GM21576 (cell line): ENCODE measurements around the gene TMEM175.

ENCODE experiments used
- ATAC-seq: cut with Tn5 transposase; IDR thresholded peaks from one replicate; pipeline ENCODE4 v1.9.1; 2021; ENCODE audit warnings: mild to moderate bottlenecking, moderate library complexity; ENCODE audit not compliant: unreplicated experiment

The TMEM175 gene

DNA sequence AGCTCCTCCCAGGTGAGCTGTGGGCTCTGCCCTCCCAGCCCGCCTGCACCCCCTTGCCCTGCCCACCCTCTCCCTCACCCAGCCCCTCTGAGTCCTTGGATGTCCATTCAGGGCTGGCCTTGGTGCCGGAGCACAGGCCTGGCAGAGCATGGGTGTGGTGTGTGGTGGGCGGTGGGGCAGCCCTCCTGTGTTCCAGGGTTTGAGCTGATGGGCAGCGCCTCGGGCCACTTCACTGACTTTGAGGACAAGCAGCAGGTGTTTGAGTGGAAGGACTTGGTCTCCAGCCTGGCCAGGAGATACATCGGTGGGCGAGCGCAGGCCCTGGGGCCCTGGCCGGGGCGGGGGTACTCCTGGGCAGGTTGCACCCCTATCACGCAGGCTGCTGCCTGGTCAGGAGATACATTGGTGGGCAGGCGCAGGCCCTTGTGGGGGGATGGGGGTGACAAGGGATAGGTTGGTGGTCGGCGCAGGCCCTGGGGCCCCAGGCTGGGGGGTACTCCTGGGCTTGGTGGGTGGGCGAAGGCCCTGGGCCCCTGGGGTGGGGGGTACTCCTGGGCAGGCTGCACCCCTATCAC, 68.5 kb downstream of the TMEM175 start:
- no peak for ATAC-seq

DNA sequence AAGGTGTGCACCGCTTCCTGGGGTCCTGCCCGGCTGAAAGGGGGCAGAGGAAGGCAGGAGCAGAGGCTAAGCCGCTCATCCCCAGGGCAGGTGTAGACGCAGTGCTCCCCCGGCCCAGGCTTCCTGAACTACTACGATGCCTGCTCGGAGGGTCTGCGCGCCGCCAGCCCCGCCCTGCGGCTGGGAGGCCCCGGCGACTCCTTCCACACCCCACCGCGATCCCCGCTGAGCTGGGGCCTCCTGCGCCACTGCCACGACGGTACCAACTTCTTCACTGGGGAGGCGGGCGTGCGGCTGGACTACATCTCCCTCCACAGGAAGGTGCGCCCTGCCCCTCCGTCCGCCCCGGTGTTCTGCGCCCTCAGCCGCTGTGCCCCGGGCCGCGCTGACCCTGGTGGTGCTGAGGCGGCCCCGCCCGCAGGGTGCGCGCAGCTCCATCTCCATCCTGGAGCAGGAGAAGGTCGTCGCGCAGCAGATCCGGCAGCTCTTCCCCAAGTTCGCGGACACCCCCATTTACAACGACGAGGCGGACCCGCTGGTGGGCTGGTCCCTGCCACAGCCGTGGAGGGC, 69.4 kb downstream of the TMEM175 start:
- no peak for ATAC-seq

DNA sequence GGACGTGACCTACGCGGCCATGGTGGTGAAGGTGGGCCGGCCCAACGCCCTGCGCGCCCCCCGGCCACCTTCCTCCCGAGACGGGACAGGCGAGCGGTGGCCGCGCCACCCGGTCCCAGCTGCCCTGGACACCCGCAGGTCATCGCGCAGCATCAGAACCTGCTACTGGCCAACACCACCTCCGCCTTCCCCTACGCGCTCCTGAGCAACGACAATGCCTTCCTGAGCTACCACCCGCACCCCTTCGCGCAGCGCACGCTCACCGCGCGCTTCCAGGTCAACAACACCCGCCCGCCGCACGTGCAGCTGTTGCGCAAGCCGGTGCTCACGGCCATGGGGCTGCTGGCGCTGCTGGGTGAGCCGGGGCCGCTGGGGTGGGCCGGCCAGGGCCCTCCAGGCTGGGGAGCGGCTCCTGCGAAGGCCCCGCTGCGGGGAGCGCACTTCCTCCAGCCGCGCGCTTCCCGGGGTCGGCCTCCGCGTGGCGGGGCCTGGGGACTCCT, 69.9 kb downstream of the TMEM175 start:
- ATAC-seq = no peak

DNA sequence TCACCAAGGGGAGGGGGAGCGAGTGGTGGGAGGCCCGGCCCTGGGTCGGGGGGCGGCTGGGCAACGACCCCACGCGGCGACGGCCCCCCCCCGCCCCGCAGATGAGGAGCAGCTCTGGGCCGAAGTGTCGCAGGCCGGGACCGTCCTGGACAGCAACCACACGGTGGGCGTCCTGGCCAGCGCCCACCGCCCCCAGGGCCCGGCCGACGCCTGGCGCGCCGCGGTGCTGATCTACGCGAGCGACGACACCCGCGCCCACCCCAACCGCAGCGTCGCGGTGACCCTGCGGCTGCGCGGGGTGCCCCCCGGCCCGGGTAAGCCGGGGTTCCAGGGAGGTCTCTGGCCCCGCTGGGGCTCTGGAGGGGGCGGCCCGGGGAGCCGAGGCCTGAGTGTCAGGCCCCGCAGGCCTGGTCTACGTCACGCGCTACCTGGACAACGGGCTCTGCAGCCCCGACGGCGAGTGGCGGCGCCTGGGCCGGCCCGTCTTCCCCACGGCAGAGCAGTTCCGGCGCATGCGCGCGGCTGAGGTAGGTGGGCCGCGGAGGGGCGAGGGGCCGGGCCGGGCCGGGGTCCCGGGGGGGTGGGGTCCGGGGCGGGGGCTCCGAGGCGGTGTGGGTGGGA, 70.5 kb downstream of the TMEM175 start:
- ATAC-seq = no peak

DNA sequence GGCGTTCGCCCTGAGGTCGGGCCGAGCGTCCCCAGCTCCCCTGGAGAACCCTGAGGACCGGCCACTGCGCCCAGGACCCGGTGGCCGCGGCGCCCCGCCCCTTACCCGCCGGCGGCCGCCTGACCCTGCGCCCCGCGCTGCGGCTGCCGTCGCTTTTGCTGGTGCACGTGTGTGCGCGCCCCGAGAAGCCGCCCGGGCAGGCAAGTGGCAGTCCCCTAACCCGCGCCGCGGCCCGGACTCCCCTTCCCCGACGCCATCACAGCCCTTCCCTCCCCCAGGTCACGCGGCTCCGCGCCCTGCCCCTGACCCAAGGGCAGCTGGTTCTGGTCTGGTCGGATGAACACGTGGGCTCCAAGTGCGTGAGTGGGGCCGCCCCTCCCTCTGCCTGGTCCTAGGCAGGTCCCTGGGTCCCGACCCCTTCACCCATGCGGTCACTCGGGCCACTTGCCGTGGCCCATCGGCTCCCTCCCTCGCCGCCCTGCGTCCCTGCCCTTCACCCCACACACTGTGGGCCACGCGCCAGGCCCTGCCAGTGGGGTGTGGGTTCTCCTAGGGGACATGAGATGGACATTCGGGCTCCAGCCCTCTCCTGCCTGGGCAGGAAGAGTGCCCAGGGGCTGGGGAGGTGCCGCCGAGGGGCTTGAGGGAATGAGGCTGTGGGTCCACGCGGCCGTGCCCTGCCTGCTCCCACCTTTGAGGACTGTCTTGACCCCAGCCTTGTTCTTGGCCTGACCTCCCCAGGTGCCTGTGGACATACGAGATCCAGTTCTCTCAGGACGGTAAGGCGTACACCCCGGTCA, 71.2 kb downstream of the TMEM175 start:
- ATAC-seq = no peak

DNA sequence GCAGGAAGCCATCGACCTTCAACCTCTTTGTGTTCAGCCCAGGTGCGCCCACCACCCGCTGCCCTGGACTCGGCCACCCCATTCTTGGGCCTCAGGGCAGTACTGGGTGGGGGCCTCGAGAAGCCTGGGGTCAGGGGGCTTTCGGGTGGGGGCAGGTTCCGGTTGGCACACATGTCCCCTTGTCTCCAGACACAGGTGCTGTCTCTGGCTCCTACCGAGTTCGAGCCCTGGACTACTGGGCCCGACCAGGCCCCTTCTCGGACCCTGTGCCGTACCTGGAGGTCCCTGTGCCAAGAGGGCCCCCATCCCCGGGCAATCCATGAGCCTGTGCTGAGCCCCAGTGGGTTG, 71.8 kb downstream of the TMEM175 start:
- no peak for ATAC-seq

DNA sequence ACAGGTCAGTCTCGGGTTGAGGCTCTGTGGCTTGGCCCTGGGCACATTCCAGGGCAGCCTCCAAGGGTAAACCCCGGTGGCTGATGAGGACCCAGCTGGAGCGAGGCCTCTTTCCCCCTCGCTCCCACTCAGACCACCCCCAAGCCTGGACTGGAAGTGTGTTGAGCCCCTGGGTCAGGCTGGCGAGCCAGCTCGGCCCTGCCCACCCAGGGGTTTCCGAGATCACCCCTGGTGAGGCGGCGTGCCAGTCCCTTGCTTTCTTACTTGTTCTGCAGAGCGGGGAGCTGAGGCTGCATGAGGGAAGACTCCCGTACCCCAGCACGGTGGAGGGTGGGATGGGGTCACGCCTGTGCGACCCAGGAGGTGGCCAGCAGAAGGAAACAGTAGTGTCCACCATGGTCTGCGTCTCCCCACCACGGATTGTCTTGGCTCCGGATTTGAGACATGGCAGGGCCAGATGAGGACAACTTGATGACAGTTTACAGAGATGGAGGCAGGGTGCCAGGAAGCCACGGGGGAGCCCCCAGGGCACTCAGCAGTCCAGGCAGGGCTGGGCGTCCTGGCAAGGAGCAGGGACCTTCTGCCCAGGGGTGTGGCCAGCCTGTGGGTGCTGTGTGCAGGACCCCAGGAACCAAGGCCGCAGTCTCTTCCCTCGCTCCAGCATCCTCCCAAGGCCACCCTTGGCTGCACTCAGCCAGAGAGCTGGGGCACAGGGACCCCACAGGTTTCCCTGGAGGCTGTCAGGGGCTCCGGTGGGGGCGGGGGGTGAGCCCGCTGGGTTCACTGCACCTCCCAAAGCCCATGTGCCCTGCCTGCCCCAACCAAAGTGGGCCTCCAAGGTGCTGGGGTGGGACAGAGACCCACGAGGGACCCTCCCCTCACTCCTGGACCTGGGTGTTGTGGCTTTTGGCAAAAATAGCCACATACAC, 72.6 kb downstream of the TMEM175 start:
- ATAC-seq = no peak

DNA sequence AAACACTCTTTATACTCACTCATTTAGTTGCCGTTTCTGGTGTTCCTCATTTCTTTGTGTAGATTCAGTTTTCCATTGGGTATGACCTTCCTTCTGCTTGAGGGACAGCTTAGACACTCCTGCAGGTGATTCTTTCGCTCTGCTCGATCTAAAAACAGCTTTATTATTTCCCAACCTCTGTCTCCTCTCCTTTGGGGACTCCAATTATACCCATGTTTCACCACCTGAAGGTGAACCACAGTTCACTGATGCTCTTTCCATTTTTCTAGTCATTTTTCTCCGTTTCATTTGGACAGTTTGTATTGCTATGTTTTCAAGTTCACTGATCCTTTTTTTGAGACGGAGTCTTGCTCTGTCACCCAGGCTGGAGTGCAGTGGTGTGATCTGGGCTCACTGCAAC, 74.6 kb downstream of the TMEM175 start:
- no peak for ATAC-seq
